ENCODE measurements around the gene DUSP22.
"Not testable (repeated sequence)": the region's sequence is repeated elsewhere in the genome, so short reads cannot be mapped to it uniquely, and the experiment has no call there.

DUSP22 gene

DNA sequence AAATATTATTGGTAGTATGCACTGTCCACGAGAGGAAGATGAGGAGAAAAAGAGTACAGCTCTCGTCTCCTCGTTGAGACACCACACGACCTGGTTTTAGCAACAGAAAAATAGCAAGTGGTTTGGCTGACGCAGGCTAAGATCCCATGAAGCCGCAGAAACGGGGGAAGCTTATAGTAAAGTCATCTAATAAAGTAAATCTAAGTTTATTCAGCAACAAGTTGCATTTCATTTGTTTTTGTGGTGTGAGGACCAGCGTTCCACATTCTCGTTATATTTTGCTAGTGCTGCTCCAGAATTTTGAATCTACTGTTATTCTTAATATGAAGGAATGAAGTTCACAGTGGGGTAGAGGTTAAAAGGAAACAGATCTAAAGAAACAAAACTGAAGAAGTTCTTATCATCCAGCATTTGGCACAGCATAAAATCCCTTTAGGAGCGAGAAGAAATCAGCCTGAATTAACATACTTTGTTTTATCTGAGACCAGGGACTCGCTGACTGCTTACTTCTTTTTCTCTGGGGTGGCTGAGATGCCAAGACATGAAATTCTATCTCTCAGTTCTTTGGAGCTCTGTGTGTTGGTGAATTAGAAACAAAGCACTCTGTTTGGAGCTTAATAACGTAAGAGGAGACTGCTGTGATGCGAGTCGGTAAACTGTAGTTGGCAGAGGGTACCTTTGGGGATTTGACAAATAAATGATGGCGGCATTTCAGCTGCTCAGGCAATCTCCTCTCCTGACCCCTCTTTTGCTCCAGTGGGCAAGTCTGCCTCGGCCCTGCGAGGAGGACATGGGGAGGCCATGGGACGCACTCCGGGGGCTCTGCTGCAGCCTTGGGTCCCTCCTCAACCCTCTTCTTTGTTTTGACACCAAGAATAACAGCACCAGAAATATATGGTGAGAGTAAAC is 74.4 kb downstream of the DUSP22 start:
- no peak for ATAC-seq

GRCh38 chr6:367298-367794 is 75.1 kb downstream of the DUSP22 start:
- ATAC-seq = no peak

DNA sequence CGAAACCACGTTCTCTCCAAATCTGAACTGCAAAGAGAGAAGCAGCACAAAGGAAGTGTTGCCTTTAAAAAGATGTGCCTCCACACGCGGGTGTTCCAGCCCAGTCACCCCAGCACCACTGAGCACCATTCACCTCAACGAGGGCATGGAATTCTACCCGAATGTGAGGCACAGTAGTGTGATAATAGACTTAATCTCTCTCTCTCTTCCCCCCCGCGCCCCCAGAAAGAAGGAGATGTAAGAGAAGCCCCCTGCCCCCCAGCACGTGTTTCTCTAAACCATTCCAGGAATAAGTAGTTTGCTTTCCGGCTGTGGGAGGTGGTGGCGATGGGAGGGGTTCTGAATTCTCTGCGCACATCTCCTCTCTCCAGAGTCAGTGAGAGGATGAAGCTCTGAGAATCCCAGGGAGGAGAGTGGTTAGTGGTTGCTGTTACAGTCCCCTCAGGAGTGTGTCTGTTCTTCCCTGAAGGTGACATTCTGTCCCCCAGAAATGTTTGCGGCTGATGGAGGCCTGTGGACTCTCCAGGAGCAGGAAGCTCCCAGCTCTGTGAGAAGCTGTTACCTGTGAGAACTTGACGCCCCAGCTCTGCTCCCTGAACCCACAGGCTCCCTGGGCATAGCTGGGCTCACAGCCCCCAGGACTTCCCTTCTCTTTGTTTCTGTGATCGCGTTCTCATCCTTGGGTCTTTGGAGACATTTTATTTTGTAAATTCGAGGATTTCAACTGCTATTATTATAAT is 75.8 kb downstream of the DUSP22 start:
- ATAC-seq = no peak

- no peak for ATAC-seq
These were observed 77.5 kb downstream of the DUSP22 start for GRCh38 chr6:369559-370431.

DNA sequence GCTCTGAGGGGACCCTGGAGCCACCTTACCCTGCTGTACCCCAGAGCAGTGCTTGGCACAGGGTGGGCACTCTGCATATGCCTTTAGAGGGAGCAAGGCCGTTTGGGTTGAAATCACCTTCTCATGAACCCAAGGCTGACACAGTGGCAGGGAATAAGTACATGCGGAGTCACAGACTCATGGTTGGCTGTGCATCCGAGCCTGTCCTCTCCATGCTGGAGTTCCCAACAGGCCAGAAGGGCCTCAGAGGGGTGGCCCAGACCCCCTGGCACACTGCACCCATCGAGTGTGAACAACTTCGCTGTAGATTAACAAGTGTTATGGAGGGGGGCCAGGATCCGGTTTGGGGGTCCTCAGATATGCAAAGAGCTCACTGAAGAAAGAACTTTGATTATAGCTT is 78.3 kb downstream of the DUSP22 start:
- no peak for ATAC-seq

DNA sequence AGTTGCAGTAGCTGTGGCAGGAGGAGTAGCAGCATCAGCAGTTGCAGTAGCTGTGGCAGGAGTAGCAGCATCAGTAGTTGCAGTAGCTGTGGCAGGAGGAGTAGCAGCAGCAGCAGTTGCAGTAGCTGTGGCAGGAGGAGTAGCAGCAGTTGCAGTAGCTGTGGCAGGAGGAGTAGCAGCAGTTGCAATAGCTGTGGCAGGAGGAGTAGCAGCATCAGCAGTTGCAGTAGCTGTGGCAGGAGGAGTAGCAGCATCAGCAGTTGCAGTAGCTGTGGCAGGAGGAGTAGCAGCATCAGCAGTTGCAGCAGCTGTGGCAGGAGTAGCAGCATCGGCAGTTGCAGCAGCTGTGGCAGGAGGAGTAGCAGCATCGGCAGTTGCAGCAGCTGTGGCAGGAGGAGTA is 79.6 kb downstream of the DUSP22 start:
- not testable (repeated sequence) for ATAC-seq

DNA sequence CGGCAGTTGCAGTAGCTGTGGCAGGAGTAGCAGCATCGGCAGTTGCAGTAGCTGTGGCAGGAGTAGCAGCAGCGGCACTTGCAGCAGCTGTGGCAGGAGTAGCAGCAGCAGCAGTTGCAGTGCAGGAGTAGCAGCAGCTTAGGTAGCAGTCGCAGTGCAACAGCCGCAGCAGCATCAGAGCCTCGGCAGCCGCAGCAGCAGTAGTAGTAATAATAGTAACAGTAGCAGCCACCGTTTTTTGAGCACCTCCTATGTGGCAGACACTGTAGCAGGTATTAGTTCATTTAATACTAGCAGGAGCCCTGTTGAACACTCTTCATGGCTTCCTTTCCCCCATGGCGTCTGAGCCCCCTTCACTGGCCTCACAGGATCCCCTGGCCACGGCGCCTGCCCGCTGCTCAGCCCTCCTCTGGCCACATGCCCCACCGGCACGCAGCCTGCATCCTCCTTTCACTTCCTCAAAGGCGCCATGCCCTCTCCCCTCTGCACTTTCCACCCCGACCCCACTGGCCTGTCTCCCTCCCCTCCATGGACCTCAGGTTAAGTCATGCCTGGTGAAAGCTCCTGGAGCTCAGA is 80.1 kb downstream of the DUSP22 start:
- ATAC-seq = no peak

DNA sequence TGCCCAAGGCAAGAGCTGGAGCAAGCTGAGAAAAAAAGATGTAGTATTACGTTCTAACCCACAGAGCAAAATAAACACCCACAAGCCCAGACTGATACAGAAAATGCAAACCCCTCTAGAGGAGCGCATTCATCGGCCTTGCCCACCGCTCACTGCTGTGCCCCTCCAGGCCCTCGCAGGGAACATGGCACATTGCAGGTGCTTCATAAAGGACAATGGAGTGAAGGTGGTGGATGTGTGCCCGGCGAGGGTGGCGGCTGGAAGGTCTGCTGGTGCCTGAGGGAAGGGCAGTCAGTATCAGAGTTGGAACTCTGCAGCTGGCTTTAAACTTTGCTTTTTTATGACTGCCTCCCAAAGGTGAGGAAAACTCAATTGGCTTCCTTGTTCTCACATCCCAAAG is 80.7 kb downstream of the DUSP22 start:
- no peak for ATAC-seq

DNA sequence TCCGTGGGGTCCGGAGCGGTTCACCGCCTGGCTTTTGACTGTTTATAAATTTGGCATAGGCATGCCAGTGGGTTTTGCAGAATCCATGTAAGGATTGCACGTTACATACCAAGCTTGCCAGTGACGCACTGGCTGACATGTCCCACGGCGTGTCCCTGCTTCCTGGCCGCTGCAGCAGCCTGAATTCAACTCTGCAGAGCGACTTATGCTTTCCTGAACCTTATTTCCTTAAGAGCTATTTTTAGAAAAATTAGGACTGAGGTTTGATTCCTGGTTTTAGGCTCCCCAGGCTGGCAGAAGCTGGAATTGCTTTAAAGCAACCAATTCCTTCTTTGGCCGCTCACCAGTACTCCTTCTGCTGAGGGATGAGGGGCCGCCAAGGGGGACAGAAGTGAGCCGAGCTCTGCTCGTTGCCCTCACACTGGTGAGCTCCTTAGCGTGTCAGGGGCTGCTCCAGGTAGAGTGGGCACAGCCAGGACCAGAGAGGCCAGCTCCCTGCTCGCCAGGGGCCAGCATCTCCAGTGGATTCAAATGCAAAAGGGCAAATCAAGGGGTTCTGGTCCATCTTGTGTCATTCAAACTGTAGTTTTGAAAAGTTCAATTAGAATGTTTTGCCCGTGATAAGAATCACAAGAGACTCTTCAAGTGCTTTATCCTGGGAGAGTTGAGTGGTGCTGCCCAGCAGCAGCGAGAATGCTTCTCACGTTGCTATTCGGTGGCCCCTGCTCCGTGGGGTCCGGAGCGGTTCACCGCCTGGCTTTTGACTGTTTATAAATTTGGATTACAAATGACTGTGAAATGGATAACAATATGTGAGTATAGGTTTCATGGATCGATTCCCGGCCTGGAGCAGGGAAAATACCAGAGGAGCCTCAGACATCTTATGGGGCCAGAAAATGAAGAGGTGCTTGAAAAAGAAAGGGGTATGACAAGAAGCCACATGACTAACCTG is 81.8 kb downstream of the DUSP22 start:
- ATAC-seq = no peak

GRCh38 chr6:374956-375355 is 82.7 kb downstream of the DUSP22 start:
- no peak for ATAC-seq

GRCh38 chr6:376827-377640 is 84.7 kb downstream of the DUSP22 start:
- no peak for ATAC-seq

GRCh38 chr6:377641-378020 is 85.3 kb downstream of the DUSP22 start:
- ATAC-seq = not testable (repeated sequence)

- no peak for ATAC-seq
These were observed 86.0 kb downstream of the DUSP22 start for GRCh38 chr6:378090-378957.

DNA sequence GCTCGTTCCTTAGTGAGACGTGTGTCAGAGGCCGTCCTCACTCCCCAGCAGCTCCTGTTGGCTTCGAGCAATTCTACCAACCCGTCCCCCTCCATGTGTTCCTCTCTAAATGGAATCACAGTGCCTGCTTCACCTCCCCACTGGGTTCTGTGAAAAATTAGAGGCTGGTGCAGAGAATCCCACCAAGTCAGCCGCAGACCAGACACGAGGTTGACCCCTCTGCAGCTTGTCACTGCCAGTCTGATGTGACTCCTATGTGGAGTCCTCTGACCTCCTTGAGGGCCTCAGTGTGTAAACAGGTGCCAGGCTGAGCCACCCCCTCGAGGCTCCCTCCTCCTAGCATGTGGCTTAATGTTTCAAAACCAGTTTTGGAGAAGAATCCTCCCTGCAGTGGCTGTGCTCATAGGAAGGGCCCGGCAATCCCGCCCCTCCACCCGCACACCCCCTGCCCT is 86.7 kb downstream of the DUSP22 start:
- no peak for ATAC-seq

GRCh38 chr6:379410-380181 is 87.3 kb downstream of the DUSP22 start:
- ATAC-seq = no peak

DNA sequence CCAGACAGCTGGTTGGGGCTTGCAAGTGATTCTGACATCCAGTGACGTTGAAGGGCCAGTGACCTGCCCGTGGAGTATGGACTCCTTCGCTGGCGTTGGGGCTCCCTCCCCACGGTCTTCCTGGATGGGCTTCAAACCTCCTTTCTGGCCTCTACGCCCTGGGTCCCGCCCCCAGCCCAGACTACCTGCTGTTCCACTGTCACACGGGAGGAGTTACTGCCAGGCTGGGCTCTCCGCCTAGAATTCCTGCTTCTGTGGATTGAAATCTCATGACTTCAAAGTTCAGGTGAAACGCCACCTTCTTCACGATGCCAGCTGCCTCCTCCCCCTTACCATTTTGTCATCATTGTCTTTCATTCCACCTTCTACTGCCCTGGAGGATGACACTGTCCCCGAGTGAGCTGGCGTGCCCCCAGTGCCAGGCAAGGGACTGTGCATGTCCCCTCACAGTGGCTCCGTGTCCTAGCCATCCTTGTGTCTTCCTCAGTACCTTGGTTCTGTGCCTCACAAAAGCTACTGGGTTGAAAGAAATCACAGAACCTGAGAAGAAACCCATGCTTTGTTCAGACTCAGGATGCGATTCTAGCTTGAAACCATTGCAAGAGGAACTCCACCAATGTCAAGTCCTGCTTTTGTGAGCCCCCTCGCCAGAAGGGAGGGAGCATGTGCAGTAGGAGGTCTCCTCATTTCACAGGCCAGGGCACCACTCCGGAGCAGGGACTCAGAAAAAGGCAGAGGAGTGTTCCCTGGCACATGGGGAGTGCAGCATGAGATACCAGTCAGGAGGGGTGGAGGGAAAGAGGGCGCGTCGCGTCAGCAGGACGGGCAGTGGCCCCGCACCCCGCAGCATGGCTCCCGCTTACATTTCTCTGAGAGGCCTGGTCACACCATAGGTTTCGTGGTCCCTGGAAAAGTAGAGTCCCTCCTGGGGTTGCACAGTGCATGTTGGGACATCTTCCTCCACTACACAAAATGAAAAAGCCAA is 88.2 kb downstream of the DUSP22 start:
- no peak for ATAC-seq

All from activated CD4-positive, CD25-positive, alpha-beta regulatory T cell treated with anti-CD3 and anti-CD28 coated beads, Interleukin-2, amount 50 U/mL, for 24 hours (primary cell).